Left ventricle myocardium inferior (tissue), 1 donor: ENCODE data around the gene NTNG1. TPM values are rescaled to one million over a fixed set of nuclear protein-coding genes. Genes with fewer than 3 reads are reported as not detected.

Experiments used
- DNase-seq: peaks from one replicate; pipeline ENCODE4 v3.0.0-alpha.2; 2020
- H3K27ac ChIP-seq: fragments of 200-600 bp; replicated peaks from 2 replicates; pipeline ENCODE4 v1.8.0; 2021
- H3K27me3 ChIP-seq: fragments of 200-600 bp; 2 replicates; pipeline ENCODE4 v1.8.0; 2021; ENCODE audit warnings: low read depth
- H3K36me3 ChIP-seq: fragments of 200-600 bp; 2 replicates; pipeline ENCODE4 v1.8.0; 2021
- H3K4me1 ChIP-seq: fragments of 200-600 bp; 2 replicates; pipeline ENCODE4 v1.8.0; 2021
- H3K4me3 ChIP-seq: fragments of 200-600 bp; 2 replicates; pipeline ENCODE4 v1.8.0; 2021; ENCODE audit warnings: mild to moderate bottlenecking, moderate library complexity
- H3K9me3 ChIP-seq: fragments of 200-600 bp; replicated peaks from 2 replicates; pipeline ENCODE4 v1.8.0; 2021
- intact Hi-C: fragments of 100-400 bp; cut with micrococcal nuclease; formaldehyde crosslinking; loops from one replicate; pipeline ENCODE4 v1.11.0; 2022
- total RNA-seq: library from RNA; stranded (reverse); fragmentation: NEBNext Ultra II Directional; extraction: Animal tissue kit (Norgen Biotek cat#: 25700); gene quantifications from one replicate; pipeline ENCODE4 v1.2.1, GENCODE V29; 2021
- TF ChIP-seq, protein P1 (sequence below): fragments of 200-600 bp; IDR thresholded peaks from 2 replicates; pipeline ENCODE4 v1.8.0; 2021; ENCODE audit warnings: antibody characterized with exemption, mild to moderate bottlenecking, borderline replicate concordance
- donor health status: DM: no; HTN: yes; CAD: no; lungs with severe emphysema.

The NTNG1 gene
- total RNA-seq, 1 donor from 2014 or later = 0.30 TPM

DNA sequence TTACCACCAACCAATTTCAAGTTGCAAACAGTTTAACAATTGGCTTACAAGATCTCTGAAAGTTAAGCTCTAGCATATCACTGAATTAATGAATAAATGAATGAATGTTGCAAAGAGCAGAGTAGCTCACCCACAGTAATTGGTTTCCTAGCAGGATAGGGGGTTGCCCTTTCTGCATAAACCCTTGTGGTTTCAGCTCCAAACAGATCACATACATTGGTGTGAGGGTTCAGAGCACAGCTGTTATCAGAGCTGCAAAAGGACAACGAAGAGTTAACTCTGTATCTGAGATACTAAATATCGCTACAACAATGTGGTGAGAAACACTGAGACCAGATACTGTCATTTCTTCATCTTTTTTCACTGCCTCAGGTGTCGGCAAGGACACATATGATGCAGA, 46.6 kb downstream of the NTNG1 start:
- Histone ChIP-seq H3K9me3 (no peaks in the 10 kb centered on the region), H3K4me3 (no peak overlapping the region), H3K27me3 (no peaks in the 10 kb centered on the region), H3K27ac (no peak overlapping the region), H3K4me1 (no peaks in the 10 kb centered on the region), H3K36me3 (no peaks in the 10 kb centered on the region)
- TF ChIP-seq, protein P1, sequence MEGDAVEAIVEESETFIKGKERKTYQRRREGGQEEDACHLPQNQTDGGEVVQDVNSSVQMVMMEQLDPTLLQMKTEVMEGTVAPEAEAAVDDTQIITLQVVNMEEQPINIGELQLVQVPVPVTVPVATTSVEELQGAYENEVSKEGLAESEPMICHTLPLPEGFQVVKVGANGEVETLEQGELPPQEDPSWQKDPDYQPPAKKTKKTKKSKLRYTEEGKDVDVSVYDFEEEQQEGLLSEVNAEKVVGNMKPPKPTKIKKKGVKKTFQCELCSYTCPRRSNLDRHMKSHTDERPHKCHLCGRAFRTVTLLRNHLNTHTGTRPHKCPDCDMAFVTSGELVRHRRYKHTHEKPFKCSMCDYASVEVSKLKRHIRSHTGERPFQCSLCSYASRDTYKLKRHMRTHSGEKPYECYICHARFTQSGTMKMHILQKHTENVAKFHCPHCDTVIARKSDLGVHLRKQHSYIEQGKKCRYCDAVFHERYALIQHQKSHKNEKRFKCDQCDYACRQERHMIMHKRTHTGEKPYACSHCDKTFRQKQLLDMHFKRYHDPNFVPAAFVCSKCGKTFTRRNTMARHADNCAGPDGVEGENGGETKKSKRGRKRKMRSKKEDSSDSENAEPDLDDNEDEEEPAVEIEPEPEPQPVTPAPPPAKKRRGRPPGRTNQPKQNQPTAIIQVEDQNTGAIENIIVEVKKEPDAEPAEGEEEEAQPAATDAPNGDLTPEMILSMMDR = no peak
- no peak for DNase-seq
- intact Hi-C loops = no loop called here

DNA sequence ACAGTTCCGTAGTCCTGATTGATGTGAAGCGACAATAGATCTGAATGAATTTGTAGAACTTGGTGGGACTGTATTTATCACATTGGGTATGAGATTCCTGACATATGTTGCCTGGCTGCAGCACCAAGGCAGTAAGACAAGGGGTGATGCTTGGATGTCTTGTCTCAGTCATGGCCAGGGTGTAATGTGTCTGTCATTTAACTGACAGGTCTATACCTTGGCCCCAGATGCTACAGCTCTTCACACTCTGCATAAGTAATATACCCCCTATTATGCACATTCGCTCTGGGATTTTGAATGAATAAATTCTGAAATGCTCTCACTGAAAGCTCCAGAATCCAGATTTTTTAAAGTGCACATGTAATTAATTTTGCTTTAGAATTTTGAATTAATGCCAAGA, 47.3 kb downstream of the NTNG1 start:
- intact Hi-C loops = no loop called here
- TF ChIP-seq, protein P1 = no peak
- no peak overlapping the region for H3K27ac ChIP-seq

DNA sequence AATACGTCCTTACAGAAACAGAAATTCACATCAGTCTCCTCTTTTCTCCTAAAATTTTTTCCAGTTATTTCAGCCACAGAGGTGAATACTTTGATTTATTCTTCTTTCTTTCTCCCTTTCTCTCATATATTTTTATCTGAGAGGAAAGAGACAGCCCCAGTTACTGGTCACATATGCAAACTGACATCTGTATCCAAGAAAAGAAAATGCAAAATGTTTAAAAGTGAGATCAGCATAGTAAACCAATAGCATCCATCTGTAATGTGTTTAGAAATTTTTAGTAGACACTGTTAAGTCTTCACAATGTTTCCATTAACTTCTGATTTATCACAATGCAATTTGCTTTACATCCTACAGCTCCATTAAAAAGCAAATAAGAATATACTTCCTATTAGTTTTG, 53.5 kb downstream of the NTNG1 start:
- DNase-seq = no peak
- TF ChIP-seq, protein P1 = no peak
- Histone ChIP-seq H3K9me3 (no peaks in the 10 kb centered on the region), H3K36me3 (no peaks in the 10 kb centered on the region), H3K27ac (no peak overlapping the region), H3K4me3 (no peak overlapping the region), H3K4me1 (no peaks in the 10 kb centered on the region), H3K27me3 (no peaks in the 10 kb centered on the region)
- intact Hi-C loops = no loop called here

More for the DNA sequence above, 47.3 kb downstream of the NTNG1 start:
- DNase-seq = no peak
- Histone ChIP-seq H3K4me1 (no peaks in the 10 kb centered on the region), H3K9me3 (no peaks in the 10 kb centered on the region), H3K36me3 (no peaks in the 10 kb centered on the region), H3K27me3 (no peaks in the 10 kb centered on the region), H3K4me3 (no peak overlapping the region)

DNA sequence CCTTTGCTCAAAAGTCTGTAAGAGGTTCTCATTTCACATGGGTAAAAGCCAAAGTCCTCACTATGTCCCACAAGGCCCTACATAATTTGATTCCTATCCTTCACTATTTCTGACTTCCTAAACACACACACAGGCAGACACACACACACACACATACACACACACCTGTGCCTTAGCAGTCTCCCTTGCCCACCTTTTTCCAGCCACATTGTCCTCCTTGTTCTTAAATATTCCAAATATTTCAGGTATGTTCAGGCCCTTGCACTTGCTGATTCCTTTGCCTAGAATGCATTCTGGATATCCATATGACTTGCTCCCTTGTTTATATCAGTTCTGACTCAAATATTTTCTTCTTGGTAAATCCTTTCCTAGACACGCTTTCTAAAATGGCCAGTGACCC, 54.6 kb downstream of the NTNG1 start:
- TF ChIP-seq, protein P1 = no peak
- Histone ChIP-seq H3K4me3 (no peak overlapping the region), H3K27ac (no peak overlapping the region), H3K9me3 (peaks cover 2% of the 10 kb centered on the region), H3K36me3 (no peaks in the 10 kb centered on the region), H3K27me3 (no peaks in the 10 kb centered on the region), H3K4me1 (no peaks in the 10 kb centered on the region)
- DNase-seq = no peak
- intact Hi-C loops = no loop called here

DNA sequence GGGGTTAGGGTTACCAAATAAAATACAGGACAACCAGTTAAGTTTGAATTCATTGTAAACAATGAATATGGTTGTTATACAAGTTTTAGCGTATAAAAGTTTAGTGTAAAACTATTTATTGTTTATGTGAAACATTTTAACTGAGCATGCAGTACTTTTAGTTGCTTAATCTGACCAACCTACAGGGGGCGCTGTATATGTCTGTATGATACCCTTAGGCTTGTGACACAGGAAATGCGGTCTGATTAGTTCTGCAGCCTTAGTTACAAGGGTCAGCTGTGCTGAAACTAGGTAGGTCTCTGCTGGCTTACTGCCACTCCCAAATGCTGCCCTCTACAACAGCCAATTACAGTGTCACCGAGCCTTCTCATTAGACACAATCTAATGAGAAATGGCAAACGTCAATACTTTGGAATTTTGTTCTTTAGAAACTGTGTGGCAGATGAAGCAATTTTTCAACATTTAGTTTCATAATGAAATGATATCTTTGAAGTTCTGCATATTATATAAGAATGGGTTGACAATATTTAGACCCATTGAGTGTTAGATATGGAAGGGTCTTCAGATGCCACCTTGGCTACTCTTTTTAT, 56.2 kb downstream of the NTNG1 start:
- Histone ChIP-seq H3K27me3 (no peaks in the 10 kb centered on the region), H3K27ac (no peak overlapping the region), H3K9me3 (peaks cover 18% of the 10 kb centered on the region), H3K4me3 (no peak overlapping the region), H3K4me1 (no peaks in the 10 kb centered on the region), H3K36me3 (no peaks in the 10 kb centered on the region)
- no peak for DNase-seq
- intact Hi-C loops = no loop called here
- TF ChIP-seq, protein P1 = no peak
